ENCODE data around the gene RAD23B. TPM values are rescaled to one million over a fixed set of nuclear protein-coding genes. Genes with fewer than 3 reads are reported as not detected.
"Not testable (repeated sequence)": the region's sequence is repeated elsewhere in the genome, so short reads cannot be mapped to it uniquely, and the experiment has no call there.

The RAD23B gene
- total RNA-seq, 4 donors from 2014 or later: 87.3 to 98.6 (median 93.1) TPM

DNA sequence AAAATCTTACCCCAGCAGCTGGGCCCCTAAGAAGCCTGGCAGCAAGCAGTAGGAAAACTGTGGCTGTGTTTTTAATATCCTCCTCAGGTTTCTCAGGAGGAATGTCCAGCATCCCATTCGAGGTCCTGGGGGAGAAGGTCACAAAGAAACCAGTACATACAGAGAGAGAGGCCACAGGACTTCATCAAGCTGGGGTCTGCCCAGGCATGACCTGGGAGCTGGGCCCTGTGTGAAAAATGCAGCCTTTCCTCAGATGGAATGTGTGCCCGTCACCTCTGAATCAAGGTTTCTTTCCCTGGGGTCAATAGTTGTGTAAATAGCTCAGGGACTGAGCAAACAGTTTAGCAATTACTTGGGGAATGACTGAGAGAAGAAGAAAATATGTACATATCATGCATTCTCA, 33.9 kb upstream of the RAD23B start:
- no peaks in the 10 kb centered on the region for H3K27me3 ChIP-seq
- H3K27ac ChIP-seq: peak overlapping the region in 2 of 4 donors; percentile 50 to 61
- H3K9me3 ChIP-seq: no peaks in the 10 kb centered on the region
- TF ChIP-seq POLR2A (IDR thresholded peaks at IDR 0.05) (no peak), EP300 (IDR thresholded peaks at IDR 0.05) (no peak)
- TF ChIP-seq, protein P1, sequence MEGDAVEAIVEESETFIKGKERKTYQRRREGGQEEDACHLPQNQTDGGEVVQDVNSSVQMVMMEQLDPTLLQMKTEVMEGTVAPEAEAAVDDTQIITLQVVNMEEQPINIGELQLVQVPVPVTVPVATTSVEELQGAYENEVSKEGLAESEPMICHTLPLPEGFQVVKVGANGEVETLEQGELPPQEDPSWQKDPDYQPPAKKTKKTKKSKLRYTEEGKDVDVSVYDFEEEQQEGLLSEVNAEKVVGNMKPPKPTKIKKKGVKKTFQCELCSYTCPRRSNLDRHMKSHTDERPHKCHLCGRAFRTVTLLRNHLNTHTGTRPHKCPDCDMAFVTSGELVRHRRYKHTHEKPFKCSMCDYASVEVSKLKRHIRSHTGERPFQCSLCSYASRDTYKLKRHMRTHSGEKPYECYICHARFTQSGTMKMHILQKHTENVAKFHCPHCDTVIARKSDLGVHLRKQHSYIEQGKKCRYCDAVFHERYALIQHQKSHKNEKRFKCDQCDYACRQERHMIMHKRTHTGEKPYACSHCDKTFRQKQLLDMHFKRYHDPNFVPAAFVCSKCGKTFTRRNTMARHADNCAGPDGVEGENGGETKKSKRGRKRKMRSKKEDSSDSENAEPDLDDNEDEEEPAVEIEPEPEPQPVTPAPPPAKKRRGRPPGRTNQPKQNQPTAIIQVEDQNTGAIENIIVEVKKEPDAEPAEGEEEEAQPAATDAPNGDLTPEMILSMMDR (IDR thresholded peaks at IDR 0.05): no peak
- H3K4me3 ChIP-seq: no peak overlapping the region
- WGBS, 2 donors: 43 to 51% methylated on average over 2 of the region's 2 CpGs
- H3K4me1 ChIP-seq: peaks cover 0 to 5% (median 0%) of the 10 kb centered on the region in 4 donors
- H3K36me3 ChIP-seq: no peaks in the 10 kb centered on the region
- no peak for DNase-seq (ENCODE audit: low spot score in 2 of 2)

- no peak for DNase-seq (ENCODE audit: low spot score in 2 of 2)
- Histone ChIP-seq H3K36me3 (no peaks in the 10 kb centered on the region), H3K9me3 (no peaks in the 10 kb centered on the region), H3K27me3 (no peaks in the 10 kb centered on the region), H3K4me3 (no peak overlapping the region), H3K27ac (no peak overlapping the region), H3K4me1 (peaks cover 0 to 5% (median 0%) of the 10 kb centered on the region in 4 donors)
- WGBS, 2 donors: 65 to 86% methylated on average over 2 of the region's 2 CpGs
- TF ChIP-seq POLR2A (IDR thresholded peaks at IDR 0.05) (no peak), EP300 (IDR thresholded peaks at IDR 0.05) (no peak)
- TF ChIP-seq, protein P1 (IDR thresholded peaks at IDR 0.05): no peak
These were observed 33.3 kb upstream of the RAD23B start for GRCh38 chr9:107249665-107250285.

DNA sequence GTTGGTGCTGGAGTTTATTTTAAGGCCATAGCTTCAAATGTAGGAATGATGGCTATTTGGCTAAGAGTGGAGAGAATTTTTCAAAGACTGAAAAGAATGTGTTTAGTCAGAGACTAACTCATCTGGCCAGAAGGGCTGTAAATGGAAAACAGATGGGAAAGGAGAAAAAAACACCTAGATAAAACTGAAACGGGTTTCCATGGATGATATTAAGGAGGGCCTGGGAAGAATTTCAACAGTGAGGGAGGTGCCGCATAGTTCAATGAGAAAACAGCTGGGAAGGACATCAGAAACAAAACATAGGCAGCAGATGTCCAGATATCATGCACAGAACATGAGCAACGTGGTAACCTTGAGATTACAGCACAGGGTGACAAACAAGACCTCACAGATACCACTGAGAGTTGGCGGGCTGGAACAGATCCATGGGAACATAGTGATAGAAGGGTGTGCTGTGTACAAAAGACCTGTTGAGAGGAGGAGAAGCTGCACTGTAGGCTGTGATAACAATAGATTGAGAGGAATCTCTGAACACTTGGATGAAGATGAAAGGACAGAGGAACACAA, 31.2 kb upstream of the RAD23B start:
- no peaks in the 10 kb centered on the region for H3K9me3 ChIP-seq
- peak; percentile 78 to 88 for DNase-seq (ENCODE audit: low spot score in 2 of 2)
- H3K4me1 ChIP-seq: peaks cover 0 to 5% (median 0%) of the 10 kb centered on the region in 4 donors
- no peaks in the 10 kb centered on the region for H3K36me3 ChIP-seq
- H3K27me3 ChIP-seq: no peaks in the 10 kb centered on the region
- 44 to 51% methylated on average over 4 of the region's 4 CpGs for WGBS, 2 donors
- peak overlapping the region in 3 of 4 donors; percentile 61 to 78 (median 76) for H3K27ac ChIP-seq
- TF ChIP-seq EP300 (IDR thresholded peaks at IDR 0.05) (peak; percentile 14 to 87), POLR2A (IDR thresholded peaks at IDR 0.05) (no peak)
- TF ChIP-seq, protein P1 (IDR thresholded peaks at IDR 0.05): peak in 1 of 5 experiments; percentile 14
- no peak overlapping the region for H3K4me3 ChIP-seq

- H3K36me3 ChIP-seq: no peaks in the 10 kb centered on the region
- no peaks in the 10 kb centered on the region for H3K9me3 ChIP-seq
- no peaks in the 10 kb centered on the region for H3K27me3 ChIP-seq
- no peak overlapping the region for H3K4me3 ChIP-seq
- no peak for DNase-seq (ENCODE audit: low spot score in 2 of 2)
- H3K4me1 ChIP-seq: no peaks in the 10 kb centered on the region
- no peak overlapping the region for H3K27ac ChIP-seq
- 90 to 96% methylated on average over 3 of the region's 3 CpGs for WGBS, 2 donors
- TF ChIP-seq, protein P1 (IDR thresholded peaks at IDR 0.05): no peak
- TF ChIP-seq POLR2A (IDR thresholded peaks at IDR 0.05): no peak
- TF ChIP-seq EP300 (IDR thresholded peaks at IDR 0.05): no peak
These were observed 24.2 kb upstream of the RAD23B start for GRCh38 chr9:107258919-107259318.

- H3K36me3 ChIP-seq; H3K9me3 ChIP-seq; DNase-seq (ENCODE audit: low spot score in 2 of 2); H3K4me1 ChIP-seq; H3K4me3 ChIP-seq; H3K27ac ChIP-seq; H3K27me3 ChIP-seq: not testable (repeated sequence)
- WGBS, 2 donors: 92 to 93% methylated on average over 13 of the region's 13 CpGs
These were observed 23.2 kb upstream of the RAD23B start for GRCh38 chr9:107259751-107260313.

Data from tibial nerve (tissue), 4 donors.